ENCODE data around the gene CHST8.

- TF ChIP-seq CTCF (conservative IDR thresholded peaks at IDR 0.05; ENCODE audit: low read length) (no peak), EZH2phosphoT487 (IDR thresholded peaks at IDR 0.05; ENCODE audit: borderline replicate concordance) (no peak)
Observed at GRCh38 chr19:33752018-33752800, 130.5 kb downstream of the CHST8 start.

Measured in Loucy (cell line).